ENCODE data around the gene NDUFAF5.

NDUFAF5 gene

GRCh38 chr20:13816757-13817156, 31.9 kb downstream of the NDUFAF5 start:
- ATAC-seq: no peak
- no peak for TF ChIP-seq ZNF8 (CRISPR knock-in tag; IDR thresholded peaks at IDR 0.05)
- no peak for TF ChIP-seq PATZ1 (CRISPR knock-in tag; IDR thresholded peaks at IDR 0.05; ENCODE audit: borderline replicate concordance)
- no peak for TF ChIP-seq ZFP3 (CRISPR knock-in tag; IDR thresholded peaks at IDR 0.05)
- no peak for TF ChIP-seq CSRNP3 (CRISPR knock-in tag; IDR thresholded peaks at IDR 0.05)

GRCh38 chr20:13817342-13817741, 32.5 kb downstream of the NDUFAF5 start:
- ATAC-seq: no peak
- TF ChIP-seq ZNF70 (CRISPR knock-in tag; IDR thresholded peaks at IDR 0.05) (no peak), ZC3H10 (CRISPR knock-in tag; IDR thresholded peaks at IDR 0.05) (no peak), TSHZ2 (CRISPR knock-in tag; IDR thresholded peaks at IDR 0.05) (no peak), ZNF8 (CRISPR knock-in tag; IDR thresholded peaks at IDR 0.05) (no peak), TOX (CRISPR knock-in tag; IDR thresholded peaks at IDR 0.05; ENCODE audit: borderline replicate concordance) (no peak), ESRRG (CRISPR knock-in tag; IDR thresholded peaks at IDR 0.05) (no peak), GLIS3 (CRISPR knock-in tag; IDR thresholded peaks at IDR 0.05) (no peak), ZNF565 (CRISPR knock-in tag; conservative IDR thresholded peaks at IDR 0.05; ENCODE audit: low read depth) (no peak), POU6F1 (CRISPR knock-in tag; IDR thresholded peaks at IDR 0.05; ENCODE audit: borderline replicate concordance, low read depth) (no peak), CSRNP3 (CRISPR knock-in tag; IDR thresholded peaks at IDR 0.05) (no peak)

GRCh38 chr20:13819885-13820645, 35.2 kb downstream of the NDUFAF5 start:
- ATAC-seq: peak; percentile 83
- TF ChIP-seq CSDC2 (CRISPR knock-in tag; IDR thresholded peaks at IDR 0.05): no peak
- no peak for TF ChIP-seq PATZ1 (CRISPR knock-in tag; IDR thresholded peaks at IDR 0.05; ENCODE audit: borderline replicate concordance)

- no peak for ATAC-seq
- no peak for TF ChIP-seq GLIS3 (CRISPR knock-in tag; IDR thresholded peaks at IDR 0.05)
- no peak for TF ChIP-seq TOX (CRISPR knock-in tag; IDR thresholded peaks at IDR 0.05; ENCODE audit: borderline replicate concordance)
- no peak for TF ChIP-seq ARNTL (CRISPR knock-in tag; IDR thresholded peaks at IDR 0.05; ENCODE audit: borderline replicate concordance, low read depth)
- no peak for TF ChIP-seq ZC3H10 (CRISPR knock-in tag; IDR thresholded peaks at IDR 0.05)
- no peak for TF ChIP-seq PPARA (CRISPR knock-in tag; IDR thresholded peaks at IDR 0.05; ENCODE audit: borderline replicate concordance)
- TF ChIP-seq SNAI2 (CRISPR knock-in tag; IDR thresholded peaks at IDR 0.05): no peak
- TF ChIP-seq OSR1 (CRISPR knock-in tag; IDR thresholded peaks at IDR 0.05): no peak
- TF ChIP-seq POU6F1 (CRISPR knock-in tag; IDR thresholded peaks at IDR 0.05; ENCODE audit: borderline replicate concordance, low read depth): no peak
- no peak for TF ChIP-seq PATZ1 (CRISPR knock-in tag; IDR thresholded peaks at IDR 0.05; ENCODE audit: borderline replicate concordance)
Observed at GRCh38 chr20:13821876-13822275, 37.0 kb downstream of the NDUFAF5 start.
